ENCODE results near the gene PACS2. TPM values are rescaled to one million over a fixed set of nuclear protein-coding genes. Genes with fewer than 3 reads are reported as not detected.

Gene PACS2
- total RNA-seq, 1 experiment from 2014 or later: 43.4 TPM

DNA sequence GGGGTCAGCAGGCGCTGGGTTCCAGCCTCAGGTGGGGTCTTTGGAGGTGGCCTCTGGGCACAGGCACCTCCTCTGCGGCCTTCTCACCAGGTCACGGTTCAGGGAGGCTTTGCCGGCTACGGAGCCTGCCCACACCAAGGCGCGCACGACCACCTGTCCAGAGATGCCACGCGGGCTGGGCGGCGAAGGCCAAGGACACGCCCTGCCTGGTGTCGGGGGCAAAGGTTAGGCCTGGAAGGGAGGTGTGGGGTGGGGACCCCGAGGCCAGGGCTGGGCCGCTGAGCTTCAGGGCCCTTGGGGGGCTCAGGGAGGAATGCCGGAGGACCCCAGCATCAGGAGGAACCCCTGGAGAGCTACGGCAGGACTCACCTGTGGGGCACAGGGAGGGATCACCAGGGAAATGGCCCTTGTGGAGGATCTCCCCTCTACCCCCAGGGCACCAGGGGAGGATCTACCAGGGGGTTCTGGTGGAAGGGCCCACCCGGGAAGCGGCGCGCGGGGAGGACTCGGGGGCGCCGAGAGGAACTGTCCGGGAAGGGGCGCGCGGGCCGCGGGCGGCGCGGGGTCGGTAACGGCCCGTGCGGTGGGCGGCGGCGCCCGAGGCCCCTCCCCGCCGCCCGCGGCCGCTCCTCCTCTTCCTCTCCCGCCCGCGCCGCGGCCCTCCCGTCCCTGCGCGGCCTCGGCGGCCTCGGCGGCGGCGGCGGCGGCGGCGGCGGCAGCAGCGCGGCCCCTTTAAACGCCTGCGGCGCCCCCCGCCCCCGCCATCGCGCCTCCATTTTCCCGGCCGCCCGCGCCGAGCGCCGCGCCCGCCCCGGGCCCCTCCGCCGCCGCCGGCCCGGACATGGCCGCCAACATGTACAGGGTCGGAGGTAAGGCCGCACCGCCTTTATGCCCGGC is 104.9 kb downstream of the PACS2 start, which contains the start of gene MTA1:
Gene MTA1, plus strand, starts transcription at position 633 of the 897 bp plus-strand sequence. Its CDS starts 209 bp downstream, at position 842.
- peaks cover 22% of the 10 kb centered on the region for H3K36me3 ChIP-seq
- DNase-seq: peak in 1 of 2 experiments; percentile 56
- H3K9me3 ChIP-seq (replicated peaks): no peaks in the 10 kb centered on the region
- H3K4me3 ChIP-seq: peak within 1 kb of the TSS; percentile 91
- H3K27me3 ChIP-seq: no peaks in the 10 kb centered on the region
- H3K4me1 ChIP-seq: peaks cover 10% of the 10 kb centered on the region
- H3K27ac ChIP-seq: peak within 1 kb of the TSS; percentile 74

DNA sequence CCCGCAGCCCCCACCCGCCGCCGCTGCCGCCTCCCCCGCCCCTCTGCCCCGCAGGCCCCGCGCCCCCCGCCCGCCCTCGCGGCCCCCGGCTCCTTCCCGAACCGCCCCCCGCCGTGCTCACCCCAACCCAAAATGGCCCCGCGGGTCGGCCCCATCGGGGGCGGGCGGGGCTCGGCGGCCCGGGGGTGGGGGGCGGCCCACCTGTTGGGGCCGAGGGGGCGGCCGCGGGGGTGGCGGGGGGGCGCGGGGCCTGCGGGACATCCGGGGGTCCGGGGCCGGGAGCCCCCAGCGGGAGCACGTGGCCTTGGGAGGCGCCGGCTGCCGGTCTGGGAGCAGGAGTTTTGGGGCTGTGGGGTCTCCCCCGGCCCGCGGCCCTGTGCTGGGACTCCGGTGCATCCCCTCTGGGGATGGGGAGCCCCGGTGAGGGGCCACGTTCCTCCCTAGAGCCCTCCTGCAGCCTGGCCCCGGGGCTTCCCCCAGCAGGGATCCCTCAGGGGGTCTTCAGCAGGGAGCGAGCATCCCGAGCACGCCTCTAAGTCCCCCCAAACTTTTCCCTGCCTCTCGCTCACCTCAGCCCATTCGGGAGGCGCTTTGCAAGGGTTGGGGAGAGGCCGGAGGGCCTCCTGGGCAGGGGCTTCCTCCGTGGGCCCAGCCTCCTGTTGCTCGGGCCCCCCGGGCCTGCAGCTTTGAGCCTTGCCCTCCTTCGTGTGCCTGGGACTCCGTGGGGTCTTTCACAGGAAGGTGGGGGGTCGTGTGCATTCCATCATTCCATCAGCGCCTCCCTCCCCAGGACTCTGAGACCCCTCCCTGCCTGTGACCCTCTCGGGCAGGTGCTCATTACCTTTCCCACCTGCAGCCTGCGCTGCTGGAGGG is 105.8 kb downstream of the PACS2 start:
- H3K9me3 ChIP-seq (replicated peaks): no peaks in the 10 kb centered on the region
- H3K27ac ChIP-seq: peak overlapping the region; percentile 74
- H3K36me3 ChIP-seq: peaks cover 31% of the 10 kb centered on the region
- DNase-seq: no peak
- peaks cover 10% of the 10 kb centered on the region for H3K4me1 ChIP-seq
- H3K4me3 ChIP-seq: peak overlapping the region; percentile 91
- no peaks in the 10 kb centered on the region for H3K27me3 ChIP-seq

GRCh38 chr14:105420974-105421674 is 106.6 kb downstream of the PACS2 start:
- no peaks in the 10 kb centered on the region for H3K27me3 ChIP-seq
- no peak for DNase-seq
- H3K4me1 ChIP-seq: peaks cover 10% of the 10 kb centered on the region
- H3K36me3 ChIP-seq: peaks cover 37% of the 10 kb centered on the region
- peak overlapping the region; percentile 91 for H3K4me3 ChIP-seq
- peak overlapping the region; percentile 74 for H3K27ac ChIP-seq
- no peaks in the 10 kb centered on the region for H3K9me3 ChIP-seq (replicated peaks)

GRCh38 chr14:105421723-105422615 is 107.4 kb downstream of the PACS2 start:
- H3K27ac ChIP-seq: no peak overlapping the region
- peaks cover 44% of the 10 kb centered on the region for H3K36me3 ChIP-seq
- H3K4me3 ChIP-seq: no peak overlapping the region
- no peaks in the 10 kb centered on the region for H3K9me3 ChIP-seq (replicated peaks)
- H3K27me3 ChIP-seq: no peaks in the 10 kb centered on the region
- peaks cover 10% of the 10 kb centered on the region for H3K4me1 ChIP-seq
- no peak for DNase-seq

DNA sequence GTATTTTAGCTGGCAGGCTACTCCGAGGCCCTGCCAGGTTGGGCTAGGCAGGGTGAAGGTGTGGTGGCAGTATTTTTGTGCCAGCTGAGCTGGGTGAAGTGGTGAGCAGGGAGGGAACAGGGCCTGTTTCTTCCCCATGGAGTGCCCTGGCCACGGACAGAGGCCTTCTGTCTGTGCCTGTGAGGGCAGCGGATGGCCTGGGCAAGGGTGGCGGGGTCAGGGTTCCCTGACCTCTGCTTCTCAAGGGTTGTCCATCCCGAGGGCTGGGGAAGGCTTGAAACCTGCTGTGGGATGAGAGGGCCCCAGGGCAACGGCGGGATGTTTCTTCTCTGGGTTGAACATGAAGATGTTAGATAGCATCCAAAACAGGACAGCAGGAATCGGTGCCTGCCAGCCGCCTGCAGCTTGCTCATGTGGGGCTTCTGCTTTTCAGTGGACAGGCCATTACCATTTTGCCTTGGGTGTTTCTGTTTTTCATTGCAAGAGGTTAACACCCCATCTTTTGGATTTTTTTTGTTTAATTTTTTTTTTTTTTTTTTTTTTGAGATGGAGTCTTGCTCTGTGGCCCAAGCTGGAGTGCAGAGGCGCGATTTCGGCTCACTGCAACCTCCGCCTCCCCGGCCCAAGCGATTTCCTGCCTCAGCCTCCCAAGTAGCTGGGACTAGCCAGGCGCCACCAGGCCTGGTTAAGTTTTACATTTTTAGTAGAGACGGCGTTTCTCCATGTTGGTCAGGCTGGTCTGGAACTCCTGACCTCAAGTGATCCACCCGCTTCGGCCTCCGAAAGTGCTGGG is 108.3 kb downstream of the PACS2 start:
- Histone ChIP-seq H3K27ac (no peak overlapping the region), H3K27me3 (no peaks in the 10 kb centered on the region), H3K4me3 (no peak overlapping the region), H3K4me1 (peaks cover 10% of the 10 kb centered on the region), H3K9me3 (replicated peaks) (no peaks in the 10 kb centered on the region), H3K36me3 (peaks cover 53% of the 10 kb centered on the region)
- DNase-seq: no peak

GRCh38 chr14:105423488-105424195 is 109.1 kb downstream of the PACS2 start:
- Histone ChIP-seq H3K36me3 (peaks cover 61% of the 10 kb centered on the region), H3K27me3 (no peaks in the 10 kb centered on the region), H3K4me1 (peaks cover 8% of the 10 kb centered on the region), H3K4me3 (no peak overlapping the region), H3K27ac (no peak overlapping the region), H3K9me3 (replicated peaks) (no peaks in the 10 kb centered on the region)
- no peak for DNase-seq

DNA sequence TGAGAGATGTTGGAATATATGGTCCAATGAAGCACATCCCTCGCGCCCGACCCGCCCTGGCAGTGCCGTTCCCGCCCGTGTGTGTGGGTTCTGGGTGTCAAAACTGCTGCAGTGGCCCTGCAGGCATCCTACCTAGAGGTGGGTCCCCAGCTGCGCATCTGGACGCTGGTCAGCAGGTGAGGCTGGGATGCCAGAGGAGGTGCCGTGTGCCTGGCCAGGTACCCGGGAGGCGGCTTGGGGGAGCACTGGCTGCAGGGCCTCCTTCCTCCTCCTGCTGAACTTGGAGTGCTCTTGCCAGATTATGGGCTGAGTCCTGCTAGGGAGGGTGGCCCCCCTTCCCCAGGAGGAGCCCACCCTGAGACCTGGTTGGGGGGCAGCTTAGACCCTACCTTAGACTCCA is 110.3 kb downstream of the PACS2 start:
- Histone ChIP-seq H3K27me3 (no peaks in the 10 kb centered on the region), H3K4me3 (no peak overlapping the region), H3K36me3 (peaks cover 68% of the 10 kb centered on the region), H3K9me3 (replicated peaks) (no peaks in the 10 kb centered on the region), H3K4me1 (no peaks in the 10 kb centered on the region; the same call in 1 of the 2 replicates), H3K27ac (no peak overlapping the region)
- DNase-seq: no peak

- H3K4me3 ChIP-seq: no peak overlapping the region
These were observed 111.3 kb downstream of the PACS2 start for GRCh38 chr14:105425823-105426247.

DNA sequence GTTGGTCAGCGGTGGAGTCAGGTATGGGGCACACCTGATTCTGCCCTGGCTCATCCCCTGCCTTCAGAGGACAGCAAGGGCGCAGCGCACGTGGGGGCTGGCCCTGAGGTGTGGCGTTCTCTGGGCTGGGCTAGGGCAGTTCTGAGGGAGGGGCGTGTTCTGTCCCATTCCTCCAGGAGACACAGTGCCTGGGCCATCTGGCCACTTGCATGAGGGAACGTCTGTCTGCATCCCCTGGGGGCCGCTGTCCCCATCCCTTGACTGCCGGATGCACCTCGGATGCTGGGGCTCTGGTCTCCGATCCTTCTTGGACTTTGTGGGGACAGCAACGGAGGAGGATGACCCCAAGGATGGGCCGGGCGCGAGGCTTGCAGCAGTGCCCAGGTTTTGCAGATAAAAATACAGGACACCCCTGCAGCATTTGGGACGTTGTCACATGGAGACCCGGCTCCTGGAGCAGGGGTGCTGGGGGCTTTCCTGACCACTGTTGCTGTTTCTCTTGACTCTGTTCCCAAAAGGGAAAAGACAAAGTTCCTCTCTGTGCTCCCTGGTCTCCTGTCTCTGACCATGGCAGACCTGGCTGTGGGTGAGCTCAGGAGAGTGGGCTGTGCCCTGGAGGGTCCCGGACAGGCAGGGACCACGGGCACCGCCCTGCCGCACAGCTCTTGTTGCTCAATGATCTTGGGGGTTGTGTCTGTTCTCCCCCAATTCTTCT is 112.0 kb downstream of the PACS2 start:
- DNase-seq: no peak
- no peaks in the 10 kb centered on the region for H3K27me3 ChIP-seq
- 0 out of 2 replicates have a peak, but pooled peaks cover 3% of the 10 kb centered on the region for H3K9me3 ChIP-seq (replicated peaks)
- H3K36me3 ChIP-seq: peaks cover 85% of the 10 kb centered on the region
- no peaks in the 10 kb centered on the region for H3K4me1 ChIP-seq
- no peak overlapping the region for H3K27ac ChIP-seq
- H3K4me3 ChIP-seq: no peak overlapping the region

More at GRCh38 chr14:105425823-105426247, 111.3 kb downstream of the PACS2 start:
- H3K9me3 ChIP-seq (replicated peaks): 0 out of 2 replicates have a peak, but pooled peaks cover 3% of the 10 kb centered on the region
- no peak overlapping the region for H3K27ac ChIP-seq
- no peak for DNase-seq
- H3K27me3 ChIP-seq: no peaks in the 10 kb centered on the region
- peaks cover 78% of the 10 kb centered on the region for H3K36me3 ChIP-seq
- H3K4me1 ChIP-seq: no peaks in the 10 kb centered on the region; the same call in 1 of the 2 replicates

- 0 out of 2 replicates have a peak, but pooled peaks cover 3% of the 10 kb centered on the region for H3K9me3 ChIP-seq (replicated peaks)
- H3K27ac ChIP-seq: no peak overlapping the region
- H3K36me3 ChIP-seq: peaks cover 89% of the 10 kb centered on the region
- H3K4me1 ChIP-seq: no peaks in the 10 kb centered on the region
- H3K27me3 ChIP-seq: no peaks in the 10 kb centered on the region
- no peak overlapping the region for H3K4me3 ChIP-seq
- no peak for DNase-seq
These were observed 112.9 kb downstream of the PACS2 start for GRCh38 chr14:105427412-105427811.

DNA sequence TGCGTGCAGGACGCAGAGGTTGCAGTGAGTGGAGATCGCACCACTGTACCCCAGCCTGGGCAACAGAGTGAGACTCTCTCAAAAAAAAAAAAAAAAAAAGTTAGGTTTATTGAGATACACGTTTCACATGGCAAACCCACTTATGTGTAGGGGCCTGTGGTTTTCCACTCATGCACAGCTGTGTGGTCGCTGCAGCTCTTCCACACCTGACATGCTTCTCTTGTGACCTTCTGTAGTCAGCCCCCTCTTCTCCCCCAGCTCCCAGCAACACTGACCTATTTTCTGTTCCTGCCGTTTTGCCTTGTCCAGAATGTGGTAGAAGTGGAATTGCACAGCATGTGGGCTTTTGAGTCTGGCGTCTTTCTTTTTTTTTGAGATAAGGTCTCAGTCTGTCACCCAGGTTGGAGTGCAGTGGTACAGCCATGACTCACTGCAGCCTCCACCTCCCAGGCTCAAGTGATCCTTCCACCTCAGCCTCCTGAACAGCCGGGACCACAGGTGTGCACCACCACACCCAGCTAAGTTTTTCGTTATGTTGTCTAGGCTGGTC is 113.5 kb downstream of the PACS2 start:
- Histone ChIP-seq H3K27ac (no peak overlapping the region), H3K4me3 (no peak overlapping the region), H3K36me3 (peaks cover 86% of the 10 kb centered on the region), H3K27me3 (no peaks in the 10 kb centered on the region), H3K4me1 (no peaks in the 10 kb centered on the region), H3K9me3 (replicated peaks) (0 out of 2 replicates have a peak, but pooled peaks cover 3% of the 10 kb centered on the region)
- no peak for DNase-seq

- Histone ChIP-seq H3K4me1 (no peaks in the 10 kb centered on the region), H3K9me3 (replicated peaks) (0 out of 2 replicates have a peak, but pooled peaks cover 3% of the 10 kb centered on the region), H3K4me3 (no peak overlapping the region), H3K27me3 (no peaks in the 10 kb centered on the region), H3K27ac (no peak overlapping the region), H3K36me3 (peaks cover 76% of the 10 kb centered on the region)
- DNase-seq: no peak
These were observed 115.5 kb downstream of the PACS2 start for GRCh38 chr14:105430042-105430441.

Data from SJCRH30 (cell line).